T-helper 1 cell treated with Interleukin-12 subunit alpha and Interleukin-12 subunit beta and Interleukin-4 antibody, amounts not matched to agents 30 μg/mL and 1 μg/mL, for 36 hours (primary cell): ENCODE measurements around the gene PKP1.

ENCODE experiments used
- H3K27ac Mint-ChIP-seq: one replicate; pipeline ENCODE4 v1.8.0; 2021; ENCODE audit warnings: mild to moderate bottlenecking, mixed read lengths
- H3K27me3 Mint-ChIP-seq: one replicate; pipeline ENCODE4 v1.8.0; 2021; ENCODE audit warnings: low read depth, mixed read lengths
- H3K36me3 Mint-ChIP-seq: one replicate; pipeline ENCODE4 v1.8.0; 2021; ENCODE audit warnings: low read depth, mixed read lengths
- H3K4me1 Mint-ChIP-seq: one replicate; pipeline ENCODE4 v1.8.0; 2021; ENCODE audit warnings: low read depth, mixed read lengths
- H3K4me3 Mint-ChIP-seq: one replicate; pipeline ENCODE4 v1.8.0; 2021; ENCODE audit warnings: mild to moderate bottlenecking, moderate library complexity, mixed read lengths
- H3K9me3 Mint-ChIP-seq: one replicate; pipeline ENCODE4 v1.8.0; 2021; ENCODE audit warnings: mixed read lengths

PKP1 gene

GRCh38 chr1:201318504-201319340, 35.4 kb downstream of the PKP1 start:
- H3K4me3 Mint-ChIP-seq = no peak overlapping the region
- no peaks in the 10 kb centered on the region for H3K4me1 Mint-ChIP-seq
- H3K27ac Mint-ChIP-seq = no peak overlapping the region
- no peaks in the 10 kb centered on the region for H3K36me3 Mint-ChIP-seq
- no peaks in the 10 kb centered on the region for H3K27me3 Mint-ChIP-seq
- no peaks in the 10 kb centered on the region for H3K9me3 Mint-ChIP-seq

DNA sequence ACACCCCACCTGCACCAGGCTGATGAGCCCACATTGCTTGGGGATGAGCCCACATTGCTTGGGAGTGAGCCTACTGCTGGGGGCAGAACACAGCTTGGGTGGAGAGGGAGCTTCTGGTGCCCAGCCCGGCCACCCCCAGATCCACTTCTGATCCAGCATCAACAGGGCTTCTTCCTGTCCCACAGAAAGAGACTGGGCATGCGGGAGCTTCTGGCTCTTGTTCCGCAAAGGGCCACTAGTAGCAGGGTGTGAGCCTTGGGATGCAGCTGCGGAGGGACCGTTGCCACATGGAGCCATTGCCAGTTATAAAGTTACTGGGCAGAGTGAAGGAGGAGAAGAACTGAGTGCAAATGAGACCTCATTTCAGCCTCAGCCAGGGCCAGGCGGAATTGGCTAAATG, 36.3 kb downstream of the PKP1 start:
- H3K9me3 Mint-ChIP-seq = no peaks in the 10 kb centered on the region
- no peak overlapping the region for H3K4me3 Mint-ChIP-seq
- H3K4me1 Mint-ChIP-seq = no peaks in the 10 kb centered on the region
- H3K36me3 Mint-ChIP-seq = no peaks in the 10 kb centered on the region
- no peak overlapping the region for H3K27ac Mint-ChIP-seq
- H3K27me3 Mint-ChIP-seq = no peaks in the 10 kb centered on the region

DNA sequence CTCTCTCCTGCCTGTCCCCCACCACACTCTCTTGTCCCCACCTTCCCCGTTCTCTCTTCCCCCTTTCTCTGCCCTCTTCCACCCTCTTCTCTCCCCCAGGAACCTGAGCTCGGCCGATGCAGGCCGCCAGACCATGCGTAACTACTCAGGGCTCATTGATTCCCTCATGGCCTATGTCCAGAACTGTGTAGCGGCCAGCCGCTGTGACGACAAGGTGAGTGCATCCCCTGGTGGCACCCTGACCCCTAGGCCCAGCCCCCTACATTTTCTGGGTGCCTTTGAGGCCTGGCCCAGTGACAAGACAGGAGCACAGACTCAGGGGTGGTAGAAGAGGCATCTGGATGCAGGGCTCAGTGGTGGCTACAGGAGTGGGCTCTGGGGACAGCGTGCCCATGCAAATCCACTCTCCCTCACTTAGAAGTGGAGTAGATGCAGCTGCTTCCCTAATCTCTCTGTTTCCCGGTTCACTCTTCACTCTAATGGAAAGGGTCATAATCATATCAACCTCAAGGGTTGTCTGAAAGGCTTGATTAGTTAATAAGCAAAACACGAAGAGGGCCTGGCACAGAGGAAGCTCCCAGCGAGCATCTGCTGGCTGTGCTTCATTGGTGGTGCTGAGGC, 37.0 kb downstream of the PKP1 start:
- no peaks in the 10 kb centered on the region for H3K36me3 Mint-ChIP-seq
- no peak overlapping the region for H3K4me3 Mint-ChIP-seq
- H3K27ac Mint-ChIP-seq = no peak overlapping the region
- H3K9me3 Mint-ChIP-seq = no peaks in the 10 kb centered on the region
- H3K27me3 Mint-ChIP-seq = no peaks in the 10 kb centered on the region
- no peaks in the 10 kb centered on the region for H3K4me1 Mint-ChIP-seq

GRCh38 chr1:201321826-201322390, 38.6 kb downstream of the PKP1 start:
- H3K9me3 Mint-ChIP-seq = no peaks in the 10 kb centered on the region
- no peaks in the 10 kb centered on the region for H3K4me1 Mint-ChIP-seq
- peaks cover 4% of the 10 kb centered on the region for H3K27me3 Mint-ChIP-seq
- H3K27ac Mint-ChIP-seq = no peak overlapping the region
- H3K4me3 Mint-ChIP-seq = no peak overlapping the region
- H3K36me3 Mint-ChIP-seq = no peaks in the 10 kb centered on the region

DNA sequence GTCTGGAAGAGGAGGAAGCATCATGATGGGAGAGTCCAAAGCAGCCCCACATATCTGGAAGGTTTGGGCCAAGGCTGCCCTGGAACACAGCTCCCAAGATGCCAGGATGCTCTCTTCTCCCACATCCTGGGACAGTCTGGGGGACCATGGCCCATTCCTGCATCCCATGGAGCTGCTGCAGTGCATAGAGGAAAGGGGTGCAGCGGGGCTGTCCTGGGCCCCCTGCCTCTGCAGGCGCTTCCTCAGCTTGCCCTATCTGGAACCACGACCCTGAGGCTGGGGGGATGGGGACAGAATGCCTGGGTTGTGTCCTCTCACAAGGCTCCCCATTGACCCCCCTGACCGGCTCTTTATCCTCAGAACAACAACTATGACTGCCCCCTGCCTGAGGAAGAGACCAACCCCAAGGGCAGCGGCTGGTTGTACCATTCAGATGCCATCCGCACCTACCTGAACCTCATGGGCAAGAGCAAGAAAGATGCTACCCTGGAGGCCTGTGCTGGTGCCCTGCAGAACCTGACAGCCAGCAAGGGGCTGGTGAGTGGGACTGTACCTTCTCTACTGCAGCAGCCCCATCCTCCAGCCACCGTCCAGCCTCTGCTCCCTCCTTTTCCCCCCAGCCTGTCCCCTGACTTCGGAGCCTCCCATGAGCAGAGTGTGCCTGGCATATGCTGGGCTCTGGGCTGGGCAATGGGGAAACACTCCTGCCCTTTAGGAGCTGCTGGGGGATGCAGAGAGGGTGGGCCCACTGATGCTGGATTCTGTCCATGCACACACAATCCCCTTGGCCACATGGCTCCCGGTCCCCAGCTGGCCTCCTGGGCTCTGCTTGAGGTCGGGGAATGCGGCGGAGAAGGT, 39.6 kb downstream of the PKP1 start:
- no peaks in the 10 kb centered on the region for H3K36me3 Mint-ChIP-seq
- H3K4me1 Mint-ChIP-seq = no peaks in the 10 kb centered on the region
- H3K27me3 Mint-ChIP-seq = peaks cover 4% of the 10 kb centered on the region
- no peaks in the 10 kb centered on the region for H3K9me3 Mint-ChIP-seq
- no peak overlapping the region for H3K27ac Mint-ChIP-seq
- no peak overlapping the region for H3K4me3 Mint-ChIP-seq

DNA sequence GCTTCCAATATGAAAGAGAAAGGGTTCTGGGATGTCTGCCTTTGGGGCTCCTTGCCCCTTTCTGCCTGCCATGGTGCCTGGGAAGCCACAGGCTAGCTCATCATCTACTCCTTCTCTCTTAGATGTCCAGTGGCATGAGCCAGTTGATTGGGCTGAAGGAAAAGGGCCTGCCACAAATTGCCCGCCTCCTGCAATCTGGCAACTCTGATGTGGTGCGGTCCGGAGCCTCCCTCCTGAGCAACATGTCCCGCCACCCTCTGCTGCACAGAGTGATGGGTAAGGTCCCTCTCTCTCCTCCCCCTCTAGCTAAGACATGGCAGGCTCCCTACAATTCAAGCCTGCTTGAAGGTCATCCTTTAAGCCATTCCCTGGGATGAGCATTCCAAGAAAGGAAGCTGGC, 41.0 kb downstream of the PKP1 start:
- H3K36me3 Mint-ChIP-seq = no peaks in the 10 kb centered on the region
- no peaks in the 10 kb centered on the region for H3K4me1 Mint-ChIP-seq
- H3K27me3 Mint-ChIP-seq = peaks cover 4% of the 10 kb centered on the region
- H3K9me3 Mint-ChIP-seq = no peaks in the 10 kb centered on the region
- no peak overlapping the region for H3K4me3 Mint-ChIP-seq
- H3K27ac Mint-ChIP-seq = no peak overlapping the region

- H3K27ac Mint-ChIP-seq = no peak overlapping the region
- H3K9me3 Mint-ChIP-seq = no peaks in the 10 kb centered on the region
- H3K4me3 Mint-ChIP-seq = no peak overlapping the region
- H3K4me1 Mint-ChIP-seq = no peaks in the 10 kb centered on the region
- H3K27me3 Mint-ChIP-seq = peaks cover 4% of the 10 kb centered on the region
- no peaks in the 10 kb centered on the region for H3K36me3 Mint-ChIP-seq
These were observed 41.7 kb downstream of the PKP1 start for GRCh38 chr1:201324821-201325677.

GRCh38 chr1:201325678-201326060, 42.4 kb downstream of the PKP1 start:
- H3K36me3 Mint-ChIP-seq = no peaks in the 10 kb centered on the region
- no peaks in the 10 kb centered on the region for H3K9me3 Mint-ChIP-seq
- H3K27me3 Mint-ChIP-seq = peaks cover 4% of the 10 kb centered on the region
- no peak overlapping the region for H3K27ac Mint-ChIP-seq
- H3K4me3 Mint-ChIP-seq = no peak overlapping the region
- no peaks in the 10 kb centered on the region for H3K4me1 Mint-ChIP-seq

GRCh38 chr1:201326710-201327109, 43.4 kb downstream of the PKP1 start:
- no peak overlapping the region for H3K27ac Mint-ChIP-seq
- no peaks in the 10 kb centered on the region for H3K9me3 Mint-ChIP-seq
- no peaks in the 10 kb centered on the region for H3K4me1 Mint-ChIP-seq
- no peak overlapping the region for H3K4me3 Mint-ChIP-seq
- H3K36me3 Mint-ChIP-seq = no peaks in the 10 kb centered on the region
- peaks cover 4% of the 10 kb centered on the region for H3K27me3 Mint-ChIP-seq

DNA sequence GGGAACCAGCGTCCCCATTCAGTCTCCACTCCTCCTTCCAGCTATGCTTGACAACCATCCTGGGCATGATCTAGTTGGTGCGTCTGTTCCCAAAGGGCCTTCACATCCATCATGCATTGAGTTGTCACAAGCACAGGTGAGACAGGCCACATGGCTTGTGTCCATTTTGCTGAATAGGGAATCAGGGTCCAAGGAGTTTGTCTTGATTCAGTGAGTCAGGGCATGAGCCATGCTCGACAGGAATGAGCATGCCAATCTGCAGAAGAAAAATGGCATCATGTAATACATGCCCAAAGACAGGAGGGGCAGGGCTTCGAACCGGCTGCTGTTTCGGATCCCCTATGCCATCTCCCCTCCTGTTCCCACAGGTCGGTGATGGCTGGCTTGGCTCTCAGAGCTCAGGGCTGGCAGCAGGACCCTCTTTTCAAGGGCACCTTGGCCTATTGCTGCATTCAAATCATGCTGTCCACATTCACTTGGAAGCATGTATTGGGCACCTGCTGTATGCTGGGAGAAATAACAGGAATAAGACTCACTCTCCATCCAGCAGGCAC, 44.5 kb downstream of the PKP1 start:
- Mint-ChIP-seq H3K9me3 (no peaks in the 10 kb centered on the region), H3K4me3 (no peak overlapping the region), H3K27ac (no peak overlapping the region), H3K4me1 (no peaks in the 10 kb centered on the region), H3K27me3 (peaks cover 4% of the 10 kb centered on the region), H3K36me3 (no peaks in the 10 kb centered on the region)

DNA sequence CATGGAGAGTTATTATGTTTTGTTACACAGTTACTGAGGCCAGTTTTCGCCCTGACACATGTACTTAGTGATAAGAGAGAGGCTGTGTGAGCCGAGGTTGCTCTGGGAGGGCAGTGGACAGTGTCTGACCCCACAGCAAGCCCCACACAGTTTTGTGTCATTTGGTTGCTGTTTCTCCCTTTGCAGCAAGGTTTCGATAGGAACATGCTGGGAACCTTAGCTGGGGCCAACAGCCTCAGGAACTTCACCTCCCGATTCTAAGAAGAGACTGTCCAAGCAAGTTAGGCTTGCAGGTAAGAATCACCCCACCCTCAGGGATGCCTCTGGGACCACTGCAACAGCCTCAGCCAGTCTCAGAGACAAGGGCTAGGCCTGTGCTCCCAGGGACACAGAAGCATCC, 45.3 kb downstream of the PKP1 start:
- Mint-ChIP-seq H3K9me3 (no peaks in the 10 kb centered on the region), H3K36me3 (no peaks in the 10 kb centered on the region), H3K4me1 (no peaks in the 10 kb centered on the region), H3K27ac (no peak overlapping the region), H3K27me3 (peaks cover 4% of the 10 kb centered on the region), H3K4me3 (no peak overlapping the region)

GRCh38 chr1:201329286-201329685, 46.0 kb downstream of the PKP1 start:
- Mint-ChIP-seq H3K27ac (no peak overlapping the region), H3K4me3 (no peak overlapping the region), H3K36me3 (no peaks in the 10 kb centered on the region)

GRCh38 chr1:201329801-201330200, 46.5 kb downstream of the PKP1 start:
- Mint-ChIP-seq H3K9me3 (no peaks in the 10 kb centered on the region), H3K4me3 (no peak overlapping the region), H3K27me3 (peaks cover 4% of the 10 kb centered on the region), H3K4me1 (no peaks in the 10 kb centered on the region), H3K27ac (no peak overlapping the region), H3K36me3 (no peaks in the 10 kb centered on the region)

More at GRCh38 chr1:201329286-201329685, 46.0 kb downstream of the PKP1 start:
- peaks cover 4% of the 10 kb centered on the region for H3K27me3 Mint-ChIP-seq
- H3K9me3 Mint-ChIP-seq = no peaks in the 10 kb centered on the region
- H3K4me1 Mint-ChIP-seq = no peaks in the 10 kb centered on the region
